Tibial artery (tissue), 4 donors: Measurements from ENCODE around the gene DDC.

Experiments used
- DNase-seq, 2 donors: peaks; one replicate each; pipeline ENCODE4 v3.0.0-alpha.2; 2019
- H3K27ac ChIP-seq, 2 donors: fragments of 200-600 bp; sonication (generic) in 1 of 2; 1 replicate in 1 of 2; 2 replicates in 1 of 2; pipeline ENCODE4 v1.5.1; 2018 to 2019; ENCODE audit warnings: mild to moderate bottlenecking in 1 of 2
- H3K27me3 ChIP-seq, 2 donors: fragments of 200-600 bp; sonication (generic) in 1 of 2; one replicate each; pipeline versions ENCODE4 v1.5.1 to v1.6.0; 2016 to 2019
- H3K36me3 ChIP-seq, 3 donors: fragments of 200-600 bp; sonication (generic) in 2 of 3; one replicate each; pipeline ENCODE4 v1.5.1; 2016 to 2019; ENCODE audit warnings: mild to moderate bottlenecking in 2 of 3
- H3K4me1 ChIP-seq, 4 donors: fragments of 200-600 bp; sonication (generic) in 2 of 4; 1 replicate in 3 of 4; 2 replicates in 1 of 4; pipeline ENCODE4 v1.5.1; 2016 to 2019
- H3K4me3 ChIP-seq, 2 donors: fragments of 200-600 bp; sonication (generic) in 1 of 2; 1 replicate in 1 of 2; 2 replicates in 1 of 2; pipeline ENCODE4 v1.5.1; 2018 to 2019; ENCODE audit warnings: mild to moderate bottlenecking in 2 of 2
- H3K9me3 ChIP-seq, 3 donors: fragments of 200-600 bp; sonication (generic) in 1 of 3; one replicate each; pipeline ENCODE4 v1.5.1; 2016 to 2019
- CTCF ChIP-seq, 2 experiments: fragments of 200-600 bp in 1 of 2; fragments of 450-650 bp in 1 of 2; IDR thresholded peaks; one replicate each; pipeline ENCODE4 v1.5.1; 2017 to 2019; ENCODE audit warnings: antibody characterized with exemption in 2 of 2, mild to moderate bottlenecking in 1 of 2, moderate library complexity in 1 of 2
- intact Hi-C: fragments of 100-400 bp; cut with DNase I; formaldehyde crosslinking; loops from one replicate; pipeline ENCODE4 v1.15.0; 2023; ENCODE audit warnings: low total_unique reads

DDC gene

GRCh38 chr7:50562136-50562535 lies 3.1 kb downstream of the DDC start:
- no peak overlapping the region for H3K4me3 ChIP-seq
- H3K36me3 ChIP-seq: no peaks in the 10 kb centered on the region
- H3K9me3 ChIP-seq: no peaks in the 10 kb centered on the region
- TF ChIP-seq CTCF (IDR thresholded peaks at IDR 0.05): no peak
- no peaks in the 10 kb centered on the region for H3K4me1 ChIP-seq
- no peak overlapping the region for H3K27ac ChIP-seq
- intact Hi-C loops: no loop called here
- peaks cover 0 to 32% of the 10 kb centered on the region in 2 donors for H3K27me3 ChIP-seq
- DNase-seq: no peak

- intact Hi-C loops: no loop called here
- Histone ChIP-seq H3K36me3 (no peaks in the 10 kb centered on the region), H3K27ac (no peak overlapping the region), H3K4me1 (no peaks in the 10 kb centered on the region), H3K9me3 (no peaks in the 10 kb centered on the region), H3K4me3 (no peak overlapping the region), H3K27me3 (peaks cover 0 to 28% of the 10 kb centered on the region in 2 donors)
- no peak for TF ChIP-seq CTCF (IDR thresholded peaks at IDR 0.05)
- no peak for DNase-seq
These were observed 4.3 kb downstream of the DDC start for GRCh38 chr7:50560865-50561351.

GRCh38 chr7:50559881-50560280 lies 5.3 kb downstream of the DDC start:
- DNase-seq: no peak
- intact Hi-C loops: no loop called here
- no peaks in the 10 kb centered on the region for H3K36me3 ChIP-seq
- peaks cover 0 to 27% of the 10 kb centered on the region in 2 donors for H3K27me3 ChIP-seq
- TF ChIP-seq CTCF (IDR thresholded peaks at IDR 0.05): no peak
- no peak overlapping the region for H3K27ac ChIP-seq
- H3K9me3 ChIP-seq: no peaks in the 10 kb centered on the region
- H3K4me3 ChIP-seq: no peak overlapping the region
- H3K4me1 ChIP-seq: no peaks in the 10 kb centered on the region

GRCh38 chr7:50558294-50559053 lies 6.7 kb downstream of the DDC start:
- Histone ChIP-seq H3K9me3 (no peaks in the 10 kb centered on the region), H3K4me3 (no peak overlapping the region), H3K4me1 (no peaks in the 10 kb centered on the region), H3K27ac (no peak overlapping the region), H3K36me3 (no peaks in the 10 kb centered on the region), H3K27me3 (peaks cover 0 to 27% of the 10 kb centered on the region in 2 donors)
- TF ChIP-seq CTCF (IDR thresholded peaks at IDR 0.05): no peak
- DNase-seq: no peak
- intact Hi-C loops: no loop called here

- Histone ChIP-seq H3K36me3 (no peaks in the 10 kb centered on the region), H3K4me3 (no peak overlapping the region), H3K4me1 (no peaks in the 10 kb centered on the region), H3K27ac (no peak overlapping the region), H3K9me3 (no peaks in the 10 kb centered on the region), H3K27me3 (peaks cover 0 to 27% of the 10 kb centered on the region in 2 donors)
- TF ChIP-seq CTCF (IDR thresholded peaks at IDR 0.05): no peak
- DNase-seq: no peak
- intact Hi-C loops: no loop called here
These were observed 8.1 kb downstream of the DDC start for GRCh38 chr7:50557099-50557498.
